Naive thymus-derived CD4-positive, alpha-beta T cell (primary cell): Measurements from ENCODE around the gene SPSB4. TPM values are rescaled to one million over a fixed set of nuclear protein-coding genes. Genes with fewer than 3 reads are reported as not detected.
A peak's percentile ranks its signal among the peaks of the same experiment; 100 is the strongest.

Experiments
- ATAC-seq: fragments of 150-1000 bp; cut with Tn5 transposase; 2 replicates; pipeline ENCODE4 v1.10.0; 2021; ENCODE audit warnings: mild to moderate bottlenecking, moderate library complexity
- CTCF ChIA-PET: fragments of 350-600 bp; sonication (Branson Sonifier 250); formaldehyde crosslinking; loops from one replicate; lab custom pipeline; 2021; ENCODE audit warnings: antibody characterized with exemption; lab: Charles Lee
- POLR2A ChIA-PET: fragments of 350-600 bp; sonication (Branson Sonifier 250); formaldehyde crosslinking; loops from one replicate; lab custom pipeline; 2021; ENCODE audit warnings: antibody characterized with exemption, inconsistent platforms; lab: Charles Lee
- DNase-seq, 9 donors: peaks; one replicate each; pipeline versions ENCODE4 v3.0.0 to v3.0.0-alpha.2; 2020 to 2022; ENCODE audit warnings: mixed read lengths in 1 of 9
- H3K27ac ChIP-seq: one replicate; pipeline ENCODE4 v1.7.0; 2013; ENCODE audit warnings: mild to moderate bottlenecking, low read depth, low read length, moderate library complexity
- H3K27me3 ChIP-seq, 2 donors: one replicate each; pipeline ENCODE4 v1.7.0; 2013; ENCODE audit warnings: low read length in 2 of 2, mild to moderate bottlenecking in 2 of 2, moderate library complexity in 2 of 2; ENCODE audit not compliant: control insufficient read depth in 2 of 2, insufficient read depth in 2 of 2
- H3K36me3 ChIP-seq, 3 experiments: 1 replicate in 2 of 3; 2 replicates in 1 of 3; pipeline ENCODE4 v1.7.0; 2013; ENCODE audit warnings: low read length in 3 of 3, mild to moderate bottlenecking in 3 of 3, moderate library complexity in 1 of 3; ENCODE audit not compliant: insufficient read depth in 3 of 3, control insufficient read depth in 2 of 3
- H3K4me1 ChIP-seq, 2 donors: one replicate each; pipeline ENCODE4 v1.7.0; 2013; ENCODE audit warnings: low read length in 2 of 2, mild to moderate bottlenecking in 2 of 2, moderate library complexity in 1 of 2; ENCODE audit not compliant: control insufficient read depth in 2 of 2, insufficient read depth in 2 of 2
- H3K4me3 ChIP-seq: 2 replicates; pipeline ENCODE4 v1.7.0; 2013; ENCODE audit warnings: mild to moderate bottlenecking, low read length
- H3K9me3 ChIP-seq, 3 experiments: 1 replicate in 2 of 3; 2 replicates in 1 of 3; pipeline ENCODE4 v1.7.0; 2013; ENCODE audit warnings: low read length in 3 of 3; ENCODE audit not compliant: control insufficient read depth in 2 of 3
- H3K27ac Mint-ChIP-seq, 9 donors: one replicate each; pipeline ENCODE4 v1.8.0; 2020 to 2022; ENCODE audit warnings: mixed read lengths in 9 of 9, mild to moderate bottlenecking in 8 of 9, moderate library complexity in 5 of 9, inconsistent platforms in 2 of 9
- H3K27me3 Mint-ChIP-seq, 5 donors: one replicate each; pipeline ENCODE4 v1.8.0; 2021 to 2022; ENCODE audit warnings: mixed read lengths in 5 of 5, mild to moderate bottlenecking in 1 of 5
- H3K36me3 Mint-ChIP-seq, 5 donors: one replicate each; pipeline ENCODE4 v1.8.0; 2020 to 2022; ENCODE audit warnings: mixed read lengths in 5 of 5, mild to moderate bottlenecking in 3 of 5, inconsistent platforms in 1 of 5
- H3K4me1 Mint-ChIP-seq, 7 donors: one replicate each; pipeline ENCODE4 v1.8.0; 2020 to 2022; ENCODE audit warnings: mixed read lengths in 7 of 7, mild to moderate bottlenecking in 3 of 7, inconsistent platforms in 1 of 7
- H3K4me3 Mint-ChIP-seq, 10 donors: one replicate each; pipeline ENCODE4 v1.8.0; 2020 to 2022; ENCODE audit warnings: mild to moderate bottlenecking in 10 of 10, mixed read lengths in 10 of 10, moderate library complexity in 6 of 10, inconsistent platforms in 2 of 10
- H3K9me3 Mint-ChIP-seq, 11 donors: one replicate each; pipeline ENCODE4 v1.8.0; 2020 to 2022; ENCODE audit warnings: mixed read lengths in 11 of 11, mild to moderate bottlenecking in 4 of 11, inconsistent platforms in 1 of 11, moderate library complexity in 1 of 11
- intact Hi-C, 2 donors: fragments of 100-400 bp; cut with micrococcal nuclease; formaldehyde crosslinking; loops; one replicate each; pipeline ENCODE4 v1.15.1; 2023
- polyA plus RNA-seq, 2 donors: library from polyadenylated mRNA; unstranded; fragments of 300-500 nt; fragmentation: Illumina TruSeq; gene quantifications; one replicate each; pipeline ENCODE4 v1.2.3, GENCODE V29; 2021
- total RNA-seq, 6 experiments: library from RNA in 5 of 6; stranded (reverse) in 5 of 6; gene quantifications; 1 replicate in 5 of 6; 2 replicates in 1 of 6; pipeline ENCODE4 v1.2.3 and lab custom pipeline; 2021 to 2026

SPSB4 gene
- total and polyA plus RNA-seq, 7 experiments from 2014 or later = not detected

DNA sequence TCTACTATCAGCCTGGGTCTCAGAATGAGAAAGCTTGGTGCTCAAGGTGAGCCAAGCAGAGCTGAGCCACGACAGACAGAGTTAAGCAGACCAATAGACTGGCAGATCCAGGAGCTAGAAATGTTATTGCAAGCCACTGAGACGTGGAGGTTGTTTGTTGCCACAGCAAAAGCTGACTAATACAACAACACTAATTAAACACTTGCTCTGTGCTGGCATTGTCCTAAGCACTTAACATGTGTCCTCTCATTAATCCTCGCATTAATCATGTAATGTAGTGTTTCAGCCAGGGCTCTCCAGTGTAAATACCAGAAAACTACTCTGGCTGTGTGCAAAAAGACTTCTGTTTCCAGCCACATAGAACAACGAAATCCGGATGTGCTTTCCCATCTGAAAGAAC, 11.6 kb upstream of the SPSB4 start:
- intact Hi-C loops = no loop called here
- H3K4me3 ChIP-seq = no peak overlapping the region
- H3K4me3 Mint-ChIP-seq = no peak overlapping the region
- H3K27ac Mint-ChIP-seq = no peak overlapping the region
- no peaks in the 10 kb centered on the region for H3K4me1 Mint-ChIP-seq
- no peaks in the 10 kb centered on the region for H3K36me3 Mint-ChIP-seq
- peaks cover 7 to 24% (median 14%) of the 10 kb centered on the region in 5 donors for H3K27me3 Mint-ChIP-seq
- no peak overlapping the region for H3K27ac ChIP-seq
- H3K4me1 ChIP-seq = no peaks in the 10 kb centered on the region
- ATAC-seq = no peak
- no peak for DNase-seq
- H3K9me3 ChIP-seq = no peaks in the 10 kb centered on the region
- ChIA-PET POLR2A (no interaction called here), CTCF (no interaction called here)
- H3K27me3 ChIP-seq = no peaks in the 10 kb centered on the region
- no peaks in the 10 kb centered on the region for H3K36me3 ChIP-seq
- H3K9me3 Mint-ChIP-seq = no peaks in the 10 kb centered on the region

DNA sequence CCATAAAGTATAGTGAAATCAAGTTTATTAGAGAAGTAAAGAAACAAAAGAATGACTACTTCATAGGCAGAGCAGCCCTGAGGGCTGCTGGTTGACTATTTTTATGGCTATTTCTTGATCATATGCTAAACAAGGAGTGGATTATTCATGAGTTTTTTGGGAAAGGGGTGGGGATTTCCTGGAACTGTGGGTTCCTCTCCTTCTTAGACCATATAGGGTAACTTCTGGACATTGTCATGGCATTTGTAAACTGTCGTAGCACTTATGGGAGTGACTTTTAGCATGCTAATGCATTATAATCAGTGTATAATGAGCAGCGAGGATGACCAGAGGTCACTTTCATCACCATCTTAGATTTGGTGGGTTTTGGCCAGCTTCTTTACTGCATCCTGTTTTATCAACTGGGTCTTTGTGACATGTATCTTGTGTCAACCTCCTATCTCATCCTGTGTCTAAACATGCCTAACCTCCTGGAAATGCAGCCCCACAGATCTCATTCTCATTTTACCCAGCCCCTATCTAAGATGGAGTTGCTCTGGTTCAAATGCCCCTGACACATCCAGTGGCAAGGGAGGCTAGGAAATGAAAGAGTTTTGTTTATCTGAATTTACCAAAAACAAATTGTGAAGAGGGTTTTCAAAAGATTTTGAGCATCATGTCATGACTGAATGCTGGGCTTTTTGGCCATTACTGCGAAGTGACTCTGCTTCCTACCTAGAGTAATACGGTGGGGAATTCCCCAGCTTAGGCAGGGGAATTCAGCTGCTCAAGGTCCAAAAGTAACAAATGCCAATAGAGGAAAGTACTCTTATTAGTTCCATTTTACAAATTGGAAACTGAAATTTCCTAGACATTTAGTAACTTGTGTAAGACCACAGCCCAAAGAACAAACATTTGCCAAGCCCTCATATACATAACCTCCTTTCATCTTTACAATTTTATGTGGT, 6.2 kb upstream of the SPSB4 start:
- ChIA-PET POLR2A (interaction anchor here (0.7 kb wide), 1 partner anchor 116 kb away, joined by 3 read pairs; no protein-coding TSS in a partner anchor), CTCF (no interaction called here)
- H3K4me1 ChIP-seq = no peaks in the 10 kb centered on the region
- H3K4me3 ChIP-seq = no peak overlapping the region
- intact Hi-C loops = no loop called here
- H3K4me3 Mint-ChIP-seq = no peak overlapping the region
- H3K27ac Mint-ChIP-seq = no peak overlapping the region
- no peaks in the 10 kb centered on the region for H3K36me3 ChIP-seq
- no peaks in the 10 kb centered on the region for H3K9me3 Mint-ChIP-seq
- H3K27me3 ChIP-seq = peaks cover 0 to 3% of the 10 kb centered on the region in 2 donors
- H3K9me3 ChIP-seq = no peaks in the 10 kb centered on the region
- H3K27me3 Mint-ChIP-seq = peaks cover 33 to 36% (median 34%) of the 10 kb centered on the region in 5 donors
- no peak for ATAC-seq
- no peaks in the 10 kb centered on the region for H3K36me3 Mint-ChIP-seq
- H3K27ac ChIP-seq = no peak overlapping the region
- H3K4me1 Mint-ChIP-seq = peaks cover 0 to under 1% (median 0%) of the 10 kb centered on the region in 7 donors
- no peak for DNase-seq

DNA sequence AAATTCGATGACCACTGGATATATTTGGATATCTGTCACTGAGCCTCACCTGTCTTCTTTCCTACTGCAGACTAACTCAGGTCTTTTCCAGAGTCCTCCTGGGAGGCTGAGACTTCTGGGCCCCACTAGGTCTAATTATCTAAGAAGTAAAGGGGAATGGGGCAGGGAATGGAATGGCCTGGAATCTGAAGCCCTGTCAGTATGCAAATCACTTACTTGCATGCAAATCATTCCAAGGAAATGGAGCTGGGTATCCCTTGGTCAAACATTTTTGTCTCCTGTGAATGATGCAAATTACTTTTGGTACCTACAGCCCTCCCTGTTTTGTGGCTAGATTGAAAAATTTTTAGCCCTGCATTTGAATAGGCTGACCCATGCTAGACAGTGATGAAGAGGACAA, 5.3 kb upstream of the SPSB4 start:
- Mint-ChIP-seq H3K27me3 (peaks cover 42 to 45% (median 43%) of the 10 kb centered on the region in 5 donors), H3K9me3 (no peaks in the 10 kb centered on the region), H3K4me3 (no peak overlapping the region), H3K27ac (no peak overlapping the region), H3K4me1 (peaks cover 2 to 10% (median 9%) of the 10 kb centered on the region in 7 donors), H3K36me3 (no peaks in the 10 kb centered on the region)
- H3K27ac ChIP-seq = no peak overlapping the region
- no peak for ATAC-seq
- H3K4me3 ChIP-seq = no peak overlapping the region
- H3K27me3 ChIP-seq = peaks cover 0 to 3% of the 10 kb centered on the region in 2 donors
- ChIA-PET POLR2A (no interaction called here), CTCF (interaction anchor here (0.7 kb wide), 1 partner anchor 186 kb away, joined by 3 read pairs; the partner anchor contains the start of gene PXYLP1)
- no peaks in the 10 kb centered on the region for H3K4me1 ChIP-seq
- DNase-seq = no peak
- H3K9me3 ChIP-seq = no peaks in the 10 kb centered on the region
- no peaks in the 10 kb centered on the region for H3K36me3 ChIP-seq
- intact Hi-C loops = no loop called here

DNA sequence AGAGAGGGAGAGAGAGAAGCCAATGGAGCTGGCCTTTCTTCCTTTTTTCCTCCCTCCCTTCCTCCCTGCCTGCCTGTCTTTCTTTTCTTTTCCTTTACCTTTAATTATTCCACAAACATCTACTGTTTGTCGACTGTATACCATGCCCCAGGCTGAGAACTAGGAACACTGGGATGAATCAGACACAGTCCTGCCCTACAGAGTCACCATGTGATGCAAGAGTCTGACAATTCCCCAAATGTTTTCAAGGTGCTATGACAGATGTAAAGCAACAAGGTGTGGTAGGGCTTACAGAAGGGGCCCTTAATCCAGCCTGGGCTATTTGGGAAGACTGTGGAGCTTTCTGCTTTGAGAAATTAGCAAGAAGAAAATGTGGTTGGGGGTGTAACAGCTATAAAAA, 4.0 kb upstream of the SPSB4 start:
- peaks cover 0 to under 1% (median 0%) of the 10 kb centered on the region in 11 donors for H3K9me3 Mint-ChIP-seq
- H3K36me3 ChIP-seq = no peaks in the 10 kb centered on the region
- H3K4me1 Mint-ChIP-seq = peaks cover 3 to 12% (median 12%) of the 10 kb centered on the region in 7 donors
- no peak overlapping the region for H3K4me3 ChIP-seq
- CTCF ChIA-PET = interaction anchor here (0.8 kb wide), 1 partner anchor 29 kb away, joined by 3 read pairs; no protein-coding TSS in a partner anchor
- ATAC-seq = no peak
- no peaks in the 10 kb centered on the region for H3K9me3 ChIP-seq
- intact Hi-C loops = no loop called here
- H3K27me3 ChIP-seq = peaks cover 0 to 3% of the 10 kb centered on the region in 2 donors
- peaks cover 0 to 2% (median 0%) of the 10 kb centered on the region in 5 donors for H3K36me3 Mint-ChIP-seq
- no peaks in the 10 kb centered on the region for H3K4me1 ChIP-seq
- H3K27ac Mint-ChIP-seq = no peak overlapping the region
- POLR2A ChIA-PET = no interaction called here
- H3K27ac ChIP-seq = no peak overlapping the region
- no peak for DNase-seq
- peaks cover 46 to 49% (median 46%) of the 10 kb centered on the region in 5 donors for H3K27me3 Mint-ChIP-seq
- no peak overlapping the region for H3K4me3 Mint-ChIP-seq

DNA sequence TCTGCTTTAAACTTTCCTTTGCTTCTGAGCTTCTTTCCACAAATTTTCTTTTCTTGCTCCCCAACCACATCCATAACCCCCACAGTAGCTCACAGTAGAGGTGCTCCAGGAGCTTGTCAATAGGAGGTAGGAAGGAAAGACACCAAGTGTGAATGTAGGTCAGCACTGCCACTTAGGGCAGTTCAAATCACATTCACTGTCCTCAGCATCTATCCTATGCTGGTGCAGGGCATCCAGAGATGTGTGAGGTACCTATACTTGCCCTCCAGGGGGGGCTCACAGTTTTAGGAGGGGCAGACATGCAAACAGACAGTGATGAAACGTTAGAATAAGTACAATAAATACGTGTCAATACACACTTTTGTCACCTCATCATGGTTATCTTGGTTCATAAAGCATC, 1.5 kb upstream of the SPSB4 start:
- no peak overlapping the region for H3K27ac Mint-ChIP-seq
- peaks cover 0 to 1% (median 0%) of the 10 kb centered on the region in 11 donors for H3K9me3 Mint-ChIP-seq
- Histone ChIP-seq H3K36me3 (no peaks in the 10 kb centered on the region), H3K4me1 (no peaks in the 10 kb centered on the region), H3K9me3 (no peaks in the 10 kb centered on the region), H3K27me3 (peaks cover 0 to 3% of the 10 kb centered on the region in 2 donors), H3K27ac (no peak overlapping the region), H3K4me3 (no peak overlapping the region)
- peaks cover 6 to 16% (median 15%) of the 10 kb centered on the region in 7 donors for H3K4me1 Mint-ChIP-seq
- peaks cover 56 to 68% (median 62%) of the 10 kb centered on the region in 5 donors for H3K27me3 Mint-ChIP-seq
- ChIA-PET CTCF (no interaction called here), POLR2A (no interaction called here)
- no peak for DNase-seq
- H3K4me3 Mint-ChIP-seq = peak overlapping the region in 2 of 10 donors; percentile 65 to 78
- intact Hi-C loops = no loop called here
- H3K36me3 Mint-ChIP-seq = peaks cover 0 to 4% (median 0%) of the 10 kb centered on the region in 5 donors
- no peak for ATAC-seq

DNA sequence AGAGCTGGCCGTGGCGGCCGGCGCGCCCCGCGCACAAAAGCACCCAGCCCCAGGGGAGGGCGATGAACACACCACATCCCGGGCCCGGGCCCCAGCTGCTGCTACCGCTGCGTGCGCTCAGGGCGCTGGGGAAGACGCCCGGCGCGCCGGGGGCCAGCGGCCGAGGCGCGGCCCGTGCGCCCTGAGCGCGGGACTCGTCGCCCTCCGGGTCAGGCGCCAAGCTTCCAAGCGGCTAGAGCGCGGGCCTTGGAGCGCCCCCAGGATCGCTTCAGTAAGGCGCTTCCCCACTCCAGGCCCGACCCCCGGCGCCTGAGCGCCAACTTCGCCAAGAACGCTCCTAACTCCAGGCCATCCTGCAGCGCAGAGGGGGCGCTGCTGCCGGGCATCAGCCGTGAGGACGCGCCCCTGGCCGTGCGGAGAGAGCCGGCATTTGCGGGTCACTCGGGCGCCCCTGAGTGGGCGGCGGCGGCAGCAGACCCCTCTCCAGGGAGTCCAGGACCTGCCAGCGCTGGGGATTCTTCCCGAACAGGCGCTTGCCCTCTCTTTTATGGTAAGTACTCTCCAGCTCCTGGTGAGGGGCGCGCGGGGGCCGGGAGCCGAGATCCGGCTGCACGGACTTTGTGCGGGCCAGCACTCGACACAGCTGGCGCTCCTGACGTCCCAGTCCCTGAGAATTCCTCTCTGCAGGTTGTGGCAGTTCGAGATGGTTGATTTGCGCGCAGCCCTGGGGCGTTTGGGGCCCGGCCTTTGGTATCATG, 475 bp downstream of the SPSB4 start:
- ChIA-PET POLR2A (no interaction called here), CTCF (interaction anchor here (0.6 kb wide), 1 partner anchor 94 kb away, joined by 4 read pairs; no protein-coding TSS in a partner anchor)
- peaks cover 0 to 4% (median 0%) of the 10 kb centered on the region in 5 donors for H3K36me3 Mint-ChIP-seq
- H3K4me1 Mint-ChIP-seq = peaks cover 6 to 16% (median 15%) of the 10 kb centered on the region in 7 donors
- Histone ChIP-seq H3K4me1 (no peaks in the 10 kb centered on the region), H3K4me3 (no peak overlapping the region), H3K27me3 (peaks cover 0 to 3% of the 10 kb centered on the region in 2 donors), H3K36me3 (no peaks in the 10 kb centered on the region), H3K27ac (no peak overlapping the region), H3K9me3 (no peaks in the 10 kb centered on the region)
- ATAC-seq = no peak
- peaks cover 0 to 1% (median 0%) of the 10 kb centered on the region in 11 donors for H3K9me3 Mint-ChIP-seq
- intact Hi-C loops = no loop called here
- H3K27ac Mint-ChIP-seq = no peak overlapping the region
- DNase-seq = no peak
- H3K27me3 Mint-ChIP-seq = peaks cover 61 to 73% (median 66%) of the 10 kb centered on the region in 5 donors
- H3K4me3 Mint-ChIP-seq = peak overlapping the region; percentile 47 to 75 (median 58)
